Neural crest cell (in vitro differentiated cells): ENCODE measurements around the gene DNPEP. TPM values are rescaled to one million over a fixed set of nuclear protein-coding genes. Genes with fewer than 3 reads are reported as not detected.

Experiments
- DNase-seq: peaks from one replicate; pipeline ENCODE4 v3.0.0; 2021; ENCODE audit warnings: low read depth, mixed read lengths, low spot score
- H3K27ac Mint-ChIP-seq: one replicate; pipeline ENCODE4 v1.8.0; 2021; ENCODE audit warnings: mild to moderate bottlenecking, mixed read lengths; ENCODE audit not compliant: unreplicated experiment
- H3K27me3 Mint-ChIP-seq: 2 replicates; pipeline ENCODE4 v1.8.0; 2021; ENCODE audit warnings: low read depth, mild to moderate bottlenecking, mixed read lengths
- H3K36me3 Mint-ChIP-seq: 2 replicates; pipeline ENCODE4 v1.8.0; 2021; ENCODE audit warnings: low read depth, mild to moderate bottlenecking, mixed read lengths
- H3K4me1 Mint-ChIP-seq: 2 replicates; pipeline ENCODE4 v1.8.0; 2021; ENCODE audit warnings: mixed read lengths
- H3K4me3 Mint-ChIP-seq: one replicate; pipeline ENCODE4 v1.8.0; 2021; ENCODE audit warnings: mild to moderate bottlenecking, mixed read lengths
- H3K9me3 Mint-ChIP-seq: 2 replicates; pipeline ENCODE4 v1.8.0; 2021; ENCODE audit warnings: mixed read lengths
- total RNA-seq: library from RNA; stranded (reverse); gene quantifications from 2 replicates; pipeline ENCODE4 v1.2.1, GENCODE V29; 2021
- TF ChIP-seq, protein P1 (sequence below): fragments of 200-600 bp; sonication (generic); conservative IDR thresholded peaks from 2 replicates; pipeline ENCODE4 v1.5.0; 2021; ENCODE audit warnings: antibody characterized with exemption, mild to moderate bottlenecking

Gene DNPEP
- total RNA-seq, 1 donor from 2014 or later: 36.9 TPM

DNA sequence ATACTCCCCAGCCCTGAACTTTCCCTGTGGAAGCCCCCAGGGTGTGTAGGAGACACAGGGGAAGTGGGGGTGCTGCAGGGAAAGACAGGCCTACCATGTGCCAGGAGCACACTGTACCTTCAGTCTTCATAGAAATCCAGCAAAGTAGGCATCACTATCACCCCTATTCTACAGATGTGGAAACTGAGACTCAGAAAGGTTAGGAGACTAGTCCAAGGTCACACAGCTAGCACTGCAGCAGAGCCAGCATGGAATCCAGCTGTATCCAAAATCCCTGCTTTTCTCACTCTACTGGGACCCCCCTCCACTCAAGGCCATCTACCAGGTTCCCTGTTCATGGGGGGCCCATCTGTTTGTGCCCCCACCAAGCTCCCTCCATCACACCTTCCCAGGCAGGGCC is 6.8 kb downstream of the DNPEP start:
- H3K4me3 Mint-ChIP-seq: no peak overlapping the region
- no peak overlapping the region for H3K27ac Mint-ChIP-seq
- peaks cover 9% of the 10 kb centered on the region for H3K36me3 Mint-ChIP-seq
- no peak for DNase-seq
- H3K27me3 Mint-ChIP-seq: no peaks in the 10 kb centered on the region
- H3K4me1 Mint-ChIP-seq: no peaks in the 10 kb centered on the region
- H3K9me3 Mint-ChIP-seq: no peaks in the 10 kb centered on the region
- TF ChIP-seq, protein P1, sequence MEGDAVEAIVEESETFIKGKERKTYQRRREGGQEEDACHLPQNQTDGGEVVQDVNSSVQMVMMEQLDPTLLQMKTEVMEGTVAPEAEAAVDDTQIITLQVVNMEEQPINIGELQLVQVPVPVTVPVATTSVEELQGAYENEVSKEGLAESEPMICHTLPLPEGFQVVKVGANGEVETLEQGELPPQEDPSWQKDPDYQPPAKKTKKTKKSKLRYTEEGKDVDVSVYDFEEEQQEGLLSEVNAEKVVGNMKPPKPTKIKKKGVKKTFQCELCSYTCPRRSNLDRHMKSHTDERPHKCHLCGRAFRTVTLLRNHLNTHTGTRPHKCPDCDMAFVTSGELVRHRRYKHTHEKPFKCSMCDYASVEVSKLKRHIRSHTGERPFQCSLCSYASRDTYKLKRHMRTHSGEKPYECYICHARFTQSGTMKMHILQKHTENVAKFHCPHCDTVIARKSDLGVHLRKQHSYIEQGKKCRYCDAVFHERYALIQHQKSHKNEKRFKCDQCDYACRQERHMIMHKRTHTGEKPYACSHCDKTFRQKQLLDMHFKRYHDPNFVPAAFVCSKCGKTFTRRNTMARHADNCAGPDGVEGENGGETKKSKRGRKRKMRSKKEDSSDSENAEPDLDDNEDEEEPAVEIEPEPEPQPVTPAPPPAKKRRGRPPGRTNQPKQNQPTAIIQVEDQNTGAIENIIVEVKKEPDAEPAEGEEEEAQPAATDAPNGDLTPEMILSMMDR: no peak

DNA sequence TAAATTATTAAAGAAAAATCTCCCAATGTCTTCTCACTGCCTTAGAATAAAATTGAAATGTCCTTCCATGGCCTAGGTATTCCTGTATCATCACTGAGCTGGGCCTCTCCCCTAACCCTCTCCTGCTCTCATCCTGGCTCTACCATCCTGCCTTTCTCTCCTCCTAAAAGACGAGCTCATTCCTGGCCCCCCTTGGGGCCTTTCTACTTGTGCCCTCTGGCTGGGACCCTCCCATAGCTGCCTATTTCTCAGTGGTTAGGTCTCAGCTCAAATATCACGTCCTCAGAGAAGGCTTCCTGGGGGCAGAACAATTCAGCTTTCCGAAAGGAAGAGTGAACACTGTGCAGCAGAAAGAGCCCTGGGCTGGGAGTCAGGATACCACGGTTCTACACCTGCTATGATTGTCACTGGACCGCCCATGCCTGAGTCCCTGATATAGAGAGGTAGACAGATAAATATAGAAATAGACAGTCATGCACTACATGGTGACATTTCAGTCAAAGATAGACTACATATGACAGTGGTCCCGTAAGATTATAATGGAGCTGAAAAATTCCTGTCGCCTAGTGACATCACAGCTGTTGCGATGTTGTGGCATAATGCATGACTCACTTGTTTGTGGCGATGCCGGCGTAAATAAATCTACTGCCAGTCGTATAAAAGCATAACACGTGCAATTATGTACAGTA is 9.4 kb downstream of the DNPEP start:
- no peaks in the 10 kb centered on the region for H3K9me3 Mint-ChIP-seq
- peaks cover 9% of the 10 kb centered on the region for H3K36me3 Mint-ChIP-seq
- TF ChIP-seq, protein P1: no peak
- H3K4me3 Mint-ChIP-seq: no peak overlapping the region
- no peaks in the 10 kb centered on the region for H3K27me3 Mint-ChIP-seq
- H3K27ac Mint-ChIP-seq: no peak overlapping the region
- no peak for DNase-seq
- no peaks in the 10 kb centered on the region for H3K4me1 Mint-ChIP-seq

DNA sequence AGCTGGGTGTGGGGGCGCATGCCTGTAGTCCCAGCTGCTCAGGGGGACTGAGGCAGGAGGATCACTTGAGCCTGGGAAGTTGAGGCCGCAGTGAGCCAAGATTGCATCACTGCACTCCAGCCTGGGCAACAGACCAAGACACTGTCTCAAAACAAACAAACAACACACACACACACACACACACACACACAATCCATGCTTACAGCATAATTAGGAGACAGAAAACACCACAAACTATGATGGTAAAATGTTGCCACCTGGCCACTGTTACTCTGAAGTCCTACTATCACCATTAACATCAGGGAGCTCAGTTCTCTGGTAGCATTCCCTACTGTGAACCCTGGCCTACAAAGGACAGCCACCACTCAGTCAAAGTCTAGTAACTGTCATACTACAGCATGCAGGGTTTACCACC is 18.3 kb downstream of the DNPEP start:
- no peak overlapping the region for H3K4me3 Mint-ChIP-seq

GRCh38 chr2:219368690-219369191 is 19.0 kb downstream of the DNPEP start:
- TF ChIP-seq, protein P1: no peak
- DNase-seq: no peak
- Mint-ChIP-seq H3K27ac (no peak overlapping the region), H3K9me3 (no peaks in the 10 kb centered on the region), H3K36me3 (no peaks in the 10 kb centered on the region), H3K4me3 (no peak overlapping the region), H3K27me3 (no peaks in the 10 kb centered on the region), H3K4me1 (no peaks in the 10 kb centered on the region)

More for the DNA sequence above, 18.3 kb downstream of the DNPEP start:
- Mint-ChIP-seq H3K9me3 (no peaks in the 10 kb centered on the region), H3K27ac (no peak overlapping the region), H3K36me3 (peaks cover under 1% of the 10 kb centered on the region), H3K4me1 (no peaks in the 10 kb centered on the region), H3K27me3 (no peaks in the 10 kb centered on the region)
- DNase-seq: no peak
- TF ChIP-seq, protein P1: no peak

DNA sequence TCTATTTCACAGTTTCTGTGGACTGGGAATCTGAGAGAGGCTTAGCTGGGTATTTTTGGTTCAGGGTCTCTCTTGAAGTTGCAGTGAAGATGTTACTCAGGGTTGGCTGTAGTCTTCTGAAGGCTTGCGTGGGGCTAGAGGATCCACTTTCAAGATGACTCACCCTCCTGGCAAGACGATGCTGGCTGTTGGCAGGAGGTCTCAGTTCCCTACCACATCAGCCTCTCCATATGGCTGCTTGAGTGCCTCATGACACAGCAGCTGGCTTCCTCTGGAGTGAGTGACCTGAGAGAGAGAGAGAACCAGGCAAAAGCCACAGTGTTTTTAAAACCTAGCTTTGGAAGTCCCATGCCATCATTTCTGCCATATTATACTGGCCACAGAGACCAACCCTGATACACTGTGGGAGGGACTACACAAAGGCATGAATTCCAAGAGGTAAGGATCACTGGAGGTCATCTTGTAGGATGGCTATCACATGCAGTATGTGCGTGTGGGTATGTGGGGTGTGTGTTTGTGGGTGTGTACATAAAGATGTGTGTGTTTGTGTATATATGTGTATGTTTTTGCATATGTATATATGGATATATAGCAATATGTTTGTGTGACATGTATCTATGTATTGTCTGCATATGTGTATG is 25.1 kb downstream of the DNPEP start:
- DNase-seq: no peak
- peaks cover 50% of the 10 kb centered on the region for H3K27me3 Mint-ChIP-seq
- H3K4me3 Mint-ChIP-seq: no peak overlapping the region
- H3K27ac Mint-ChIP-seq: no peak overlapping the region
- TF ChIP-seq, protein P1: no peak
- no peaks in the 10 kb centered on the region for H3K9me3 Mint-ChIP-seq
- peaks cover 2% of the 10 kb centered on the region for H3K36me3 Mint-ChIP-seq
- H3K4me1 Mint-ChIP-seq: no peaks in the 10 kb centered on the region
